ENCODE measurements around the gene NMD3.
"Not testable (repeated sequence)": the region's sequence is repeated elsewhere in the genome, so short reads cannot be mapped to it uniquely, and the experiment has no call there.

NMD3 gene

DNA sequence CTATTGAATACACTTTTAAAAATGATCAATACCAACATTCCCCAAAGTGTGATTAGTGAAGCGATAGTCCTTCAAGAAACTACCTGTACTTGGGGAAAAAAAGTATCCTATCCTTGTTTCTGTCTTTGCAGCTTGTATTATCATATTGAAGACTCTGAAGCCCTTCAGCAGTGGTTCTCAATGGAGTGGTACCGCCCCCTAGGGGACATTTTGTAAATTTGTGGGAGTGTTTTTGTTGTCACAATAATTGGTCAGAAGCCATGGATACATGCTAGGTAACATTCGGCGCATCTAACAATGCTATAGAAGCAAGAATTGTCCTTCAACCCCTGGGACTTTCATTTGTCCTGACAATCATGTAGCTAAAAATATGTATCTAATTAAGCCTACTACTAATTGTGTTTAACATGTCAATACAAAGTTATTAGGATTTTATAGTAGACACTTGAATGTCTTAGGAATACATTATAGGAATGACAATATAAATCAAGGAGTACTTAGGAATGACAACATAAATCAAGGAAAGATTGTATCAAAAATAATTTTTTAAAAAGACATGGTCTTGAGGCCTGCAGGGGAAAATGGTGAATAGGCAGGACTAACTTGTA lies 53.7 kb downstream of the NMD3 start:
- Histone ChIP-seq H3K27me3 (ENCODE audit: insufficient read depth, poor library complexity, severe bottlenecking) (no peaks in the 10 kb centered on the region), H3K27ac (replicated peaks) (peak overlapping the region; percentile 17; the same call in 1 of the 2 replicates), H3K4me3 (replicated peaks; ENCODE audit: insufficient read depth, low read length) (no peak overlapping the region)
- DNase-seq (ENCODE audit: low read depth in 1 of 2, low spot score in 1 of 2), result peak in 1 of 2 experiments; percentile 63
- TF ChIP-seq POLR2AphosphoS5 (IDR thresholded peaks at IDR 0.05; ENCODE audit: low read depth), result no peak
- TF ChIP-seq, protein P1, sequence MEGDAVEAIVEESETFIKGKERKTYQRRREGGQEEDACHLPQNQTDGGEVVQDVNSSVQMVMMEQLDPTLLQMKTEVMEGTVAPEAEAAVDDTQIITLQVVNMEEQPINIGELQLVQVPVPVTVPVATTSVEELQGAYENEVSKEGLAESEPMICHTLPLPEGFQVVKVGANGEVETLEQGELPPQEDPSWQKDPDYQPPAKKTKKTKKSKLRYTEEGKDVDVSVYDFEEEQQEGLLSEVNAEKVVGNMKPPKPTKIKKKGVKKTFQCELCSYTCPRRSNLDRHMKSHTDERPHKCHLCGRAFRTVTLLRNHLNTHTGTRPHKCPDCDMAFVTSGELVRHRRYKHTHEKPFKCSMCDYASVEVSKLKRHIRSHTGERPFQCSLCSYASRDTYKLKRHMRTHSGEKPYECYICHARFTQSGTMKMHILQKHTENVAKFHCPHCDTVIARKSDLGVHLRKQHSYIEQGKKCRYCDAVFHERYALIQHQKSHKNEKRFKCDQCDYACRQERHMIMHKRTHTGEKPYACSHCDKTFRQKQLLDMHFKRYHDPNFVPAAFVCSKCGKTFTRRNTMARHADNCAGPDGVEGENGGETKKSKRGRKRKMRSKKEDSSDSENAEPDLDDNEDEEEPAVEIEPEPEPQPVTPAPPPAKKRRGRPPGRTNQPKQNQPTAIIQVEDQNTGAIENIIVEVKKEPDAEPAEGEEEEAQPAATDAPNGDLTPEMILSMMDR (IDR thresholded peaks at IDR 0.05; ENCODE audit: insufficient read depth, low read length), result peak; percentile 31

- DNase-seq (ENCODE audit: low read depth in 1 of 2, low spot score in 1 of 2), result no peak
- no peak for TF ChIP-seq POLR2AphosphoS5 (IDR thresholded peaks at IDR 0.05; ENCODE audit: low read depth)
- TF ChIP-seq SPI1 (IDR thresholded peaks at IDR 0.05; ENCODE audit: borderline replicate concordance, low read depth), result no peak
- TF ChIP-seq, protein P1 (IDR thresholded peaks at IDR 0.05; ENCODE audit: insufficient read depth, low read length), result no peak
- TF ChIP-seq GABPA (IDR thresholded peaks at IDR 0.05; ENCODE audit: low read depth), result no peak
- TF ChIP-seq, protein P2, sequence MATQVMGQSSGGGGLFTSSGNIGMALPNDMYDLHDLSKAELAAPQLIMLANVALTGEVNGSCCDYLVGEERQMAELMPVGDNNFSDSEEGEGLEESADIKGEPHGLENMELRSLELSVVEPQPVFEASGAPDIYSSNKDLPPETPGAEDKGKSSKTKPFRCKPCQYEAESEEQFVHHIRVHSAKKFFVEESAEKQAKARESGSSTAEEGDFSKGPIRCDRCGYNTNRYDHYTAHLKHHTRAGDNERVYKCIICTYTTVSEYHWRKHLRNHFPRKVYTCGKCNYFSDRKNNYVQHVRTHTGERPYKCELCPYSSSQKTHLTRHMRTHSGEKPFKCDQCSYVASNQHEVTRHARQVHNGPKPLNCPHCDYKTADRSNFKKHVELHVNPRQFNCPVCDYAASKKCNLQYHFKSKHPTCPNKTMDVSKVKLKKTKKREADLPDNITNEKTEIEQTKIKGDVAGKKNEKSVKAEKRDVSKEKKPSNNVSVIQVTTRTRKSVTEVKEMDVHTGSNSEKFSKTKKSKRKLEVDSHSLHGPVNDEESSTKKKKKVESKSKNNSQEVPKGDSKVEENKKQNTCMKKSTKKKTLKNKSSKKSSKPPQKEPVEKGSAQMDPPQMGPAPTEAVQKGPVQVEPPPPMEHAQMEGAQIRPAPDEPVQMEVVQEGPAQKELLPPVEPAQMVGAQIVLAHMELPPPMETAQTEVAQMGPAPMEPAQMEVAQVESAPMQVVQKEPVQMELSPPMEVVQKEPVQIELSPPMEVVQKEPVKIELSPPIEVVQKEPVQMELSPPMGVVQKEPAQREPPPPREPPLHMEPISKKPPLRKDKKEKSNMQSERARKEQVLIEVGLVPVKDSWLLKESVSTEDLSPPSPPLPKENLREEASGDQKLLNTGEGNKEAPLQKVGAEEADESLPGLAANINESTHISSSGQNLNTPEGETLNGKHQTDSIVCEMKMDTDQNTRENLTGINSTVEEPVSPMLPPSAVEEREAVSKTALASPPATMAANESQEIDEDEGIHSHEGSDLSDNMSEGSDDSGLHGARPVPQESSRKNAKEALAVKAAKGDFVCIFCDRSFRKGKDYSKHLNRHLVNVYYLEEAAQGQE (IDR thresholded peaks at IDR 0.05; ENCODE audit: insufficient replicate concordance, low read depth), result no peak
- Histone ChIP-seq H3K4me3 (replicated peaks; ENCODE audit: insufficient read depth, low read length) (no peak overlapping the region), H3K27me3 (ENCODE audit: insufficient read depth, poor library complexity, severe bottlenecking) (no peaks in the 10 kb centered on the region), H3K27ac (replicated peaks) (no peak overlapping the region)
Observed at GRCh38 chr3:161275919-161276318, 54.8 kb downstream of the NMD3 start.

GRCh38 chr3:161282387-161282786 lies 61.3 kb downstream of the NMD3 start:
- not testable (repeated sequence) for H3K27me3 ChIP-seq (ENCODE audit: insufficient read depth, poor library complexity, severe bottlenecking); H3K4me3 ChIP-seq (replicated peaks; ENCODE audit: insufficient read depth, low read length); H3K27ac ChIP-seq (replicated peaks); DNase-seq (ENCODE audit: low read depth in 1 of 2, low spot score in 1 of 2)

- H3K27me3 ChIP-seq (ENCODE audit: insufficient read depth, poor library complexity, severe bottlenecking), result no peaks in the 10 kb centered on the region
Observed at GRCh38 chr3:161284989-161285388, 63.9 kb downstream of the NMD3 start.

More at GRCh38 chr3:161284989-161285388, 63.9 kb downstream of the NMD3 start:
- Histone ChIP-seq H3K4me3 (replicated peaks; ENCODE audit: insufficient read depth, low read length) (no peak overlapping the region), H3K27ac (replicated peaks) (no peak overlapping the region)
- TF ChIP-seq POLR2AphosphoS5 (IDR thresholded peaks at IDR 0.05; ENCODE audit: low read depth), result no peak
- no peak for TF ChIP-seq SPI1 (IDR thresholded peaks at IDR 0.05; ENCODE audit: borderline replicate concordance, low read depth)
- TF ChIP-seq, protein P2 (IDR thresholded peaks at IDR 0.05; ENCODE audit: insufficient replicate concordance, low read depth), result no peak
- TF ChIP-seq GABPA (IDR thresholded peaks at IDR 0.05; ENCODE audit: low read depth), result no peak
- TF ChIP-seq, protein P1 (IDR thresholded peaks at IDR 0.05; ENCODE audit: insufficient read depth, low read length), result no peak
- DNase-seq (ENCODE audit: low read depth in 1 of 2, low spot score in 1 of 2), result no peak

Data from HL-60 (cell line).